WTC11 (cell line): ENCODE measurements around the gene TRA2A. TPM values are rescaled to one million over a fixed set of nuclear protein-coding genes. Genes with fewer than 3 reads are reported as not detected.
A peak's percentile ranks its signal among the peaks of the same experiment; 100 is the strongest.
"Not testable (repeated sequence)": the region's sequence is repeated elsewhere in the genome, so short reads cannot be mapped to it uniquely, and the experiment has no call there.

ENCODE experiments used
- ATAC-seq: fragments of 200-7000 bp; cut with Tn5 transposase; 2 replicates; pipeline ENCODE4 v1.10.0; 2021; ENCODE audit warnings: mild to moderate bottlenecking, moderate library complexity
- CTCF ChIA-PET: fragments of 300-600 bp; sonication (Branson Sonifier 250); formaldehyde crosslinking; loops from one replicate; lab custom pipeline; 2021; ENCODE audit warnings: antibody characterized with exemption; lab: Charles Lee
- POLR2A ChIA-PET: fragments of 350-600 bp; sonication (Branson Sonifier 250); formaldehyde crosslinking; loops from one replicate; lab custom pipeline; 2021; ENCODE audit warnings: antibody characterized with exemption; lab: Charles Lee
- DNase-seq: peaks from one replicate; pipeline ENCODE4 v3.0.0; 2021; ENCODE audit warnings: low spot score
- H3K27ac Mint-ChIP-seq: 2 replicates; pipeline ENCODE4 v1.8.0; 2021; ENCODE audit warnings: mixed read lengths
- H3K27me3 Mint-ChIP-seq: 2 replicates; pipeline ENCODE4 v1.8.0; 2021; ENCODE audit warnings: low read depth, mild to moderate bottlenecking, moderate library complexity, mixed read lengths
- H3K36me3 Mint-ChIP-seq: 2 replicates; pipeline ENCODE4 v1.8.0; 2021; ENCODE audit warnings: mixed read lengths
- H3K4me1 Mint-ChIP-seq: 2 replicates; pipeline ENCODE4 v1.8.0; 2022; ENCODE audit warnings: mixed read lengths
- H3K4me3 Mint-ChIP-seq: 2 replicates; pipeline ENCODE4 v1.8.0; 2021; ENCODE audit warnings: mild to moderate bottlenecking, moderate library complexity, mixed read lengths
- H3K9me3 Mint-ChIP-seq: 2 replicates; pipeline ENCODE4 v1.8.0; 2021; ENCODE audit warnings: mixed read lengths
- CBFB ChIP-seq: sonication (generic); formaldehyde crosslinking; IDR thresholded peaks from 2 replicates; pipeline ENCODE4 v1.8.1; 2022; ENCODE audit warnings: mild to moderate bottlenecking, low read depth, missing genetic modification reagents
- E2F4 ChIP-seq: sonication (generic); formaldehyde crosslinking; IDR thresholded peaks from 2 replicates; pipeline ENCODE4 v1.8.1; 2022; ENCODE audit warnings: low read depth, mild to moderate bottlenecking, moderate library complexity, missing genetic modification reagents, borderline replicate concordance
- ETV6 ChIP-seq: sonication (generic); formaldehyde crosslinking; IDR thresholded peaks from 2 replicates; pipeline ENCODE4 v1.8.1; 2022; ENCODE audit warnings: mild to moderate bottlenecking, missing genetic modification reagents
- FOXJ3 ChIP-seq: sonication (generic); formaldehyde crosslinking; IDR thresholded peaks from 2 replicates; pipeline ENCODE4 v1.9.0; 2021; ENCODE audit warnings: missing genetic modification reagents, mild to moderate bottlenecking, borderline replicate concordance
- FOXK1 ChIP-seq: sonication (generic); formaldehyde crosslinking; IDR thresholded peaks from 2 replicates; pipeline ENCODE4 v1.8.0; 2022; ENCODE audit warnings: mild to moderate bottlenecking, moderate library complexity, missing genetic modification reagents
- HMGA2 ChIP-seq: fragments of 250-450 bp; sonication (Bioruptor Pico); IDR thresholded peaks from 2 replicates; pipeline ENCODE4 v1.4.0; 2021; ENCODE audit warnings: mild to moderate bottlenecking, moderate library complexity
- IRF2 ChIP-seq: sonication (generic); formaldehyde crosslinking; IDR thresholded peaks from 2 replicates; pipeline ENCODE4 v1.8.0; 2022; ENCODE audit warnings: low read depth, missing genetic modification reagents, borderline replicate concordance
- JAZF1 ChIP-seq: fragments of 250-450 bp; sonication (Bioruptor Pico); IDR thresholded peaks from 2 replicates; pipeline ENCODE4 v1.9.0; 2021; ENCODE audit warnings: moderate library complexity, mild to moderate bottlenecking, inconsistent platforms
- JUN ChIP-seq: sonication (generic); formaldehyde crosslinking; IDR thresholded peaks from 2 replicates; pipeline ENCODE4 v1.8.0; 2023; ENCODE audit warnings: mild to moderate bottlenecking, missing genetic modification reagents
- KAT7 ChIP-seq: sonication (generic); formaldehyde crosslinking; IDR thresholded peaks from 2 replicates; pipeline ENCODE4 v1.8.1; 2023; ENCODE audit warnings: missing genetic modification reagents, mild to moderate bottlenecking, borderline replicate concordance
- MLX ChIP-seq: sonication (generic); formaldehyde crosslinking; IDR thresholded peaks from 2 replicates; pipeline ENCODE4 v1.8.1; 2023; ENCODE audit warnings: mild to moderate bottlenecking, missing genetic modification reagents, moderate library complexity
- NR3C1 ChIP-seq: sonication (generic); formaldehyde crosslinking; conservative IDR thresholded peaks from 2 replicates; pipeline ENCODE4 v1.8.1; 2023; ENCODE audit warnings: low read depth, mild to moderate bottlenecking, missing genetic modification reagents
- SMAD3 ChIP-seq: sonication (generic); formaldehyde crosslinking; IDR thresholded peaks from 2 replicates; pipeline ENCODE4 v1.8.0; 2022; ENCODE audit warnings: missing genetic modification reagents, mild to moderate bottlenecking, borderline replicate concordance
- ZNF396 ChIP-seq: fragments of 250-450 bp; sonication (Bioruptor Pico); IDR thresholded peaks from 2 replicates; pipeline ENCODE4 v1.8.0; 2021; ENCODE audit warnings: mild to moderate bottlenecking, moderate library complexity, borderline replicate concordance
- ZNF423 ChIP-seq: fragments of 250-450 bp; sonication (Bioruptor Pico); IDR thresholded peaks from 2 replicates; pipeline ENCODE4 v2.1.2; 2022; ENCODE audit warnings: mild to moderate bottlenecking, moderate library complexity
- ZNF671 ChIP-seq: fragments of 250-450 bp; sonication (Bioruptor Pico); IDR thresholded peaks from 2 replicates; pipeline ENCODE4 v1.8.0; 2021; ENCODE audit warnings: mild to moderate bottlenecking
- total RNA-seq: library from RNA; stranded (reverse); gene quantifications from 3 replicates; pipeline ENCODE4 v1.2.3, GENCODE V29; 2021
- TF ChIP-seq, protein P1 (sequence below): sonication (generic); formaldehyde crosslinking; IDR thresholded peaks from 2 replicates; pipeline ENCODE4 v1.8.1; 2022; ENCODE audit warnings: mild to moderate bottlenecking, moderate library complexity, missing genetic modification reagents
- TF ChIP-seq, protein P2 (sequence below): sonication (generic); formaldehyde crosslinking; IDR thresholded peaks from 2 replicates; pipeline ENCODE4 v1.8.0; 2023; ENCODE audit warnings: missing genetic modification reagents
- TF ChIP-seq, protein P3 (sequence below): sonication (generic); formaldehyde crosslinking; IDR thresholded peaks from 2 replicates; pipeline ENCODE4 v1.8.0; 2022; ENCODE audit warnings: mild to moderate bottlenecking, missing genetic modification reagents

Gene TRA2A
- total RNA-seq, 1 experiment from 2014 or later = 110 TPM

- TF ChIP-seq FOXJ3 (CRISPR knock-in tag) (no peak), ZNF671 (CRISPR knock-in tag) (no peak)
Observed at GRCh38 chr7:23531050-23531793, 559 bp downstream of the TRA2A start (continued).

GRCh38 chr7:23530405-23530804 lies 1.4 kb downstream of the TRA2A start:
- no peaks in the 10 kb centered on the region for H3K27me3 Mint-ChIP-seq
- ChIA-PET POLR2A (interaction anchor here (0.8 to 1.5 kb wide), 2 partner anchors 56 to 61 kb away, joined by 3 to 12 read pairs; no protein-coding TSS in a partner anchor), CTCF (interaction anchor here (2.9 kb wide), 1 partner anchor 17 kb away, joined by 13 read pairs; no protein-coding TSS in a partner anchor)
- peaks cover 23% of the 10 kb centered on the region for H3K36me3 Mint-ChIP-seq
- TF ChIP-seq MLX (CRISPR knock-in tag) = no peak
- peak overlapping the region; percentile 100 for H3K27ac Mint-ChIP-seq
- peak overlapping the region; percentile 100 for H3K4me3 Mint-ChIP-seq
- ATAC-seq (no peak), DNase-seq (no peak)
- H3K9me3 Mint-ChIP-seq = no peaks in the 10 kb centered on the region
- peaks cover 59% of the 10 kb centered on the region for H3K4me1 Mint-ChIP-seq

GRCh38 chr7:23529262-23529859 lies 2.4 kb downstream of the TRA2A start:
- Mint-ChIP-seq H3K36me3 (peaks cover 23% of the 10 kb centered on the region), H3K4me1 (peaks cover 65% of the 10 kb centered on the region), H3K27me3 (no peaks in the 10 kb centered on the region), H3K4me3 (peak overlapping the region; percentile 100), H3K27ac (peak overlapping the region; percentile 83), H3K9me3 (no peaks in the 10 kb centered on the region)
- TF ChIP-seq JAZF1 (CRISPR knock-in tag) = no peak
- TF ChIP-seq, protein P1, sequence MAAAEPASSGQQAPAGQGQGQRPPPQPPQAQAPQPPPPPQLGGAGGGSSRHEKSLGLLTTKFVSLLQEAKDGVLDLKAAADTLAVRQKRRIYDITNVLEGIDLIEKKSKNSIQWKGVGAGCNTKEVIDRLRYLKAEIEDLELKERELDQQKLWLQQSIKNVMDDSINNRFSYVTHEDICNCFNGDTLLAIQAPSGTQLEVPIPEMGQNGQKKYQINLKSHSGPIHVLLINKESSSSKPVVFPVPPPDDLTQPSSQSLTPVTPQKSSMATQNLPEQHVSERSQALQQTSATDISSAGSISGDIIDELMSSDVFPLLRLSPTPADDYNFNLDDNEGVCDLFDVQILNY (CRISPR knock-in tag) = no peak
- TF ChIP-seq KAT7 (CRISPR knock-in tag) = no peak
- TF ChIP-seq NR3C1 (CRISPR knock-in tag) = no peak
- TF ChIP-seq E2F4 (CRISPR knock-in tag) = no peak
- no peak for TF ChIP-seq HMGA2
- DNase-seq (no peak), ATAC-seq (no peak)
- ChIA-PET POLR2A (interaction anchor here (0.6 to 1.6 kb wide), 4 partner anchors 55 to 282 kb away, joined by 3 to 5 read pairs (median 3); no protein-coding TSS in a partner anchor), CTCF (interaction anchor here (0.6 to 2.0 kb wide), 8 partner anchors 9 to 257 kb away, joined by 3 to 8 read pairs (median 4); no protein-coding TSS in a partner anchor)

- H3K9me3 Mint-ChIP-seq, ATAC-seq, H3K4me3 Mint-ChIP-seq, CTCF ChIA-PET, DNase-seq, H3K27me3 Mint-ChIP-seq: not testable (repeated sequence)
- H3K27ac Mint-ChIP-seq = peak overlapping the region; percentile 24; the same call in 1 of the 2 replicates
- H3K36me3 Mint-ChIP-seq = peaks cover 34% of the 10 kb centered on the region
- POLR2A ChIA-PET = interaction anchor here (0.7 kb wide), 1 partner anchor 39 kb away, joined by 3 read pairs; no protein-coding TSS in a partner anchor
- H3K4me1 Mint-ChIP-seq = peaks cover 72% of the 10 kb centered on the region
Observed at GRCh38 chr7:23525611-23526010, 6.2 kb downstream of the TRA2A start.

GRCh38 chr7:23524473-23524872 lies 7.3 kb downstream of the TRA2A start:
- H3K4me3 Mint-ChIP-seq = no peak overlapping the region
- ATAC-seq (no peak), DNase-seq (no peak)
- no peaks in the 10 kb centered on the region for H3K27me3 Mint-ChIP-seq
- ChIA-PET POLR2A (interaction anchor here (0.9 kb wide), 2 partner anchors 13 to 52 kb away, joined by 4 to 5 read pairs; no protein-coding TSS in a partner anchor), CTCF (interaction anchor here (0.7 to 1.1 kb wide), 3 partner anchors 20 to 252 kb away, joined by 3 to 4 read pairs (median 4); no protein-coding TSS in a partner anchor)
- H3K4me1 Mint-ChIP-seq = peaks cover 63% of the 10 kb centered on the region
- H3K36me3 Mint-ChIP-seq = peaks cover 34% of the 10 kb centered on the region
- H3K9me3 Mint-ChIP-seq = no peaks in the 10 kb centered on the region
- H3K27ac Mint-ChIP-seq = peak overlapping the region; percentile 55; the same call in 1 of the 2 replicates
- TF ChIP-seq, protein P2, sequence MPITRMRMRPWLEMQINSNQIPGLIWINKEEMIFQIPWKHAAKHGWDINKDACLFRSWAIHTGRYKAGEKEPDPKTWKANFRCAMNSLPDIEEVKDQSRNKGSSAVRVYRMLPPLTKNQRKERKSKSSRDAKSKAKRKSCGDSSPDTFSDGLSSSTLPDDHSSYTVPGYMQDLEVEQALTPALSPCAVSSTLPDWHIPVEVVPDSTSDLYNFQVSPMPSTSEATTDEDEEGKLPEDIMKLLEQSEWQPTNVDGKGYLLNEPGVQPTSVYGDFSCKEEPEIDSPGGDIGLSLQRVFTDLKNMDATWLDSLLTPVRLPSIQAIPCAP (CRISPR knock-in tag) = no peak
- TF ChIP-seq, protein P3, sequence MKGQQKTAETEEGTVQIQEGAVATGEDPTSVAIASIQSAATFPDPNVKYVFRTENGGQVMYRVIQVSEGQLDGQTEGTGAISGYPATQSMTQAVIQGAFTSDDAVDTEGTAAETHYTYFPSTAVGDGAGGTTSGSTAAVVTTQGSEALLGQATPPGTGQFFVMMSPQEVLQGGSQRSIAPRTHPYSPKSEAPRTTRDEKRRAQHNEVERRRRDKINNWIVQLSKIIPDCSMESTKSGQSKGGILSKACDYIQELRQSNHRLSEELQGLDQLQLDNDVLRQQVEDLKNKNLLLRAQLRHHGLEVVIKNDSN (CRISPR knock-in tag) = no peak
- TF ChIP-seq ZNF671 (CRISPR knock-in tag) (no peak), FOXJ3 (CRISPR knock-in tag) (no peak), IRF2 (no peak), SMAD3 (CRISPR knock-in tag) (no peak), ZNF396 (CRISPR knock-in tag) (no peak), JUN (CRISPR knock-in tag) (no peak), ZNF423 (CRISPR knock-in tag) (no peak), HMGA2 (no peak), FOXK1 (no peak), ETV6 (CRISPR knock-in tag) (no peak), MLX (CRISPR knock-in tag) (no peak), CBFB (CRISPR knock-in tag) (no peak)
